Liver (tissue), 9 donors: Measurements from ENCODE around the gene TMEM131. TPM values are rescaled to one million over a fixed set of nuclear protein-coding genes. Genes with fewer than 3 reads are reported as not detected.
"Not testable (repeated sequence)": the region's sequence is repeated elsewhere in the genome, so short reads cannot be mapped to it uniquely, and the experiment has no call there.

Experiments used
- DNase-seq: peaks from one replicate; pipeline ENCODE4 v3.0.0-alpha.2; 2017; ENCODE audit warnings: low spot score
- H3K27ac ChIP-seq, 2 donors: one replicate each; pipeline ENCODE4 v1.7.0; 2013; ENCODE audit warnings: inconsistent platforms in 2 of 2, low read length in 2 of 2, control low read depth in 1 of 2, low read depth in 1 of 2, mild to moderate bottlenecking in 1 of 2
- H3K27me3 ChIP-seq, 4 donors: one replicate each; pipeline versions ENCODE4 v1.6.1 to v1.7.0; 2013; ENCODE audit warnings: low read length in 3 of 4, inconsistent platforms in 1 of 4, mild to moderate bottlenecking in 1 of 4, moderate library complexity in 1 of 4; ENCODE audit not compliant: control insufficient read depth in 4 of 4, insufficient read depth in 4 of 4
- H3K36me3 ChIP-seq, 4 donors: one replicate each; pipeline versions ENCODE4 v1.6.1 to v1.7.0; 2013; ENCODE audit warnings: low read length in 3 of 4, mild to moderate bottlenecking in 3 of 4, low read depth in 1 of 4, moderate library complexity in 1 of 4; ENCODE audit not compliant: control insufficient read depth in 4 of 4, insufficient read depth in 3 of 4
- H3K4me1 ChIP-seq, 4 donors: one replicate each; pipeline versions ENCODE4 v1.6.1 to v1.7.0; 2013; ENCODE audit warnings: low read length in 3 of 4, mild to moderate bottlenecking in 3 of 4, moderate library complexity in 1 of 4; ENCODE audit not compliant: control insufficient read depth in 4 of 4, insufficient read depth in 4 of 4
- H3K4me3 ChIP-seq, 3 donors: one replicate each; pipeline versions ENCODE4 v1.6.1 to v1.7.0; 2013; ENCODE audit warnings: low read length in 3 of 3, control low read depth in 1 of 3, low read depth in 1 of 3, mild to moderate bottlenecking in 1 of 3
- H3K9ac ChIP-seq, 2 donors: one replicate each; pipeline ENCODE4 v1.7.0; 2013; ENCODE audit warnings: low read length in 2 of 2, mild to moderate bottlenecking in 2 of 2, moderate library complexity in 2 of 2, control low read depth in 1 of 2, low read depth in 1 of 2
- H3K9me3 ChIP-seq, 4 donors: one replicate each; pipeline versions ENCODE4 v1.6.1 to v1.7.0; 2013; ENCODE audit warnings: low read length in 3 of 4; ENCODE audit not compliant: control insufficient read depth in 4 of 4
- EGR1 ChIP-seq, 2 donors: IDR thresholded peaks; 2 replicates each; pipeline ENCODE4 v1.6.1; 2016 to 2018; ENCODE audit warnings: antibody characterized with exemption in 2 of 2, low read depth in 2 of 2
- FOXA1 ChIP-seq: IDR thresholded peaks from 2 replicates; pipeline ENCODE4 v1.6.1; 2016; ENCODE audit warnings: antibody characterized with exemption
- GABPA ChIP-seq, 2 donors: IDR thresholded peaks in 1 of 2; conservative IDR thresholded peaks in 1 of 2; 2 replicates each; pipeline ENCODE4 v1.6.1; 2016; ENCODE audit warnings: antibody characterized with exemption in 2 of 2, mild to moderate bottlenecking in 1 of 2, moderate library complexity in 1 of 2
- HNF4A ChIP-seq, 2 donors: conservative IDR thresholded peaks; 2 replicates each; pipeline ENCODE4 v1.6.1; 2016; ENCODE audit warnings: antibody characterized with exemption in 2 of 2, mild to moderate bottlenecking in 2 of 2
- JUND ChIP-seq, 2 donors: IDR thresholded peaks; 2 replicates each; pipeline ENCODE4 v1.6.1; 2016; ENCODE audit warnings: antibody characterized with exemption in 2 of 2
- MAX ChIP-seq: IDR thresholded peaks from 2 replicates; pipeline ENCODE4 v1.6.1; 2016; ENCODE audit warnings: antibody characterized with exemption
- RAD21 ChIP-seq, 2 donors: IDR thresholded peaks; 2 replicates each; pipeline ENCODE4 v1.6.1; 2016; ENCODE audit warnings: antibody characterized with exemption in 2 of 2, mild to moderate bottlenecking in 2 of 2
- REST ChIP-seq: IDR thresholded peaks from 2 replicates; pipeline ENCODE4 v1.6.1; 2016; ENCODE audit warnings: antibody characterized with exemption, mild to moderate bottlenecking
- SP1 ChIP-seq: IDR thresholded peaks from 2 replicates; pipeline ENCODE4 v1.6.1; 2018; ENCODE audit warnings: antibody characterized with exemption, mild to moderate bottlenecking
- YY1 ChIP-seq: IDR thresholded peaks from 2 replicates; pipeline ENCODE4 v1.6.1; 2016; ENCODE audit warnings: antibody characterized with exemption, mild to moderate bottlenecking
- ZBTB33 ChIP-seq: IDR thresholded peaks from 2 replicates; pipeline ENCODE4 v1.6.1; 2016; ENCODE audit warnings: antibody characterized with exemption
- WGBS: extraction: QIAGEN DNeasy Blood & Tissue Kit; methylation state at CpG from one replicate; pipeline ENCODE4 v1.1.7; 2013; 5-methylcytosine and 5-hydroxymethylcytosine counted together
- polyA plus RNA-seq, 2 donors: library from polyadenylated mRNA; stranded (reverse) in 1 of 2; unstranded in 1 of 2; fragments of 200-250 nt in 1 of 2; fragments of >200 nt in 1 of 2; fragmentation: Nextera tagmentation in 1 of 2; extraction: Ambion mirVana in 1 of 2; gene quantifications; one replicate each; pipeline versions ENCODE4 v1.2.1 to v1.2.3, GENCODE V29; 2013 to 2015
- total RNA-seq, 2 donors: library from RNA; depleted of rRNA; stranded (reverse); fragments of >200 nt; gene quantifications; one replicate each; pipeline ENCODE4 v1.2.3, GENCODE V29; 2014
- donor health status: healthy.
- donor health status: healthy.
- donor health status: healthy.
- donor health status: healthy.
- donor health status: healthy.

The TMEM131 gene
- total and polyA plus RNA-seq, 4 donors: 6.1 to 22.8 (median 11.2) TPM

GRCh38 chr2:97849881-97850528, 145.7 kb downstream of the TMEM131 start:
- Histone ChIP-seq H3K27ac (no peak overlapping the region), H3K27me3 (no peaks in the 10 kb centered on the region), H3K4me3 (no peak overlapping the region), H3K4me1 (peaks cover 0 to 10% (median 2%) of the 10 kb centered on the region in 4 donors), H3K36me3 (no peaks in the 10 kb centered on the region), H3K9ac (no peak overlapping the region), H3K9me3 (no peaks in the 10 kb centered on the region)
- TF ChIP-seq JUND (IDR thresholded peaks at IDR 0.05) (no peak), YY1 (no peak), EGR1 (IDR thresholded peaks at IDR 0.05; ENCODE audit: low read depth in 2 of 2) (no peak), MAX (no peak), FOXA1 (no peak), HNF4A (conservative IDR thresholded peaks at IDR 0.05) (no peak), REST (no peak), GABPA (IDR thresholded peaks at IDR 0.05 in 1 of 2, conservative IDR thresholded peaks at IDR 0.05 in 1 of 2) (no peak), ZBTB33 (no peak)
- WGBS: 95% methylated on average over 3 of the region's 3 CpGs
- DNase-seq: no peak

- no peak for DNase-seq
- no peak overlapping the region for H3K9ac ChIP-seq
- no peaks in the 10 kb centered on the region for H3K36me3 ChIP-seq
- TF ChIP-seq SP1 (no peak), RAD21 (IDR thresholded peaks at IDR 0.05) (no peak), ZBTB33 (no peak)
- peaks cover 2 to 14% (median 3%) of the 10 kb centered on the region in 4 donors for H3K4me1 ChIP-seq
- no peaks in the 10 kb centered on the region for H3K27me3 ChIP-seq
- H3K4me3 ChIP-seq: no peak overlapping the region
- no peaks in the 10 kb centered on the region for H3K9me3 ChIP-seq
- 97% methylated on average over 1 of the region's 1 CpG for WGBS
- H3K27ac ChIP-seq: no peak overlapping the region
These were observed 147.4 kb downstream of the TMEM131 start for GRCh38 chr2:97848306-97848705.

- H3K4me1 ChIP-seq: peaks cover 2 to 14% (median 3%) of the 10 kb centered on the region in 4 donors
- not testable (repeated sequence) for H3K4me3 ChIP-seq, H3K27me3 ChIP-seq, H3K36me3 ChIP-seq, H3K27ac ChIP-seq, H3K9me3 ChIP-seq, DNase-seq, H3K9ac ChIP-seq
- WGBS: 95% methylated on average over 12 of the region's 12 CpGs
These were observed 149.0 kb downstream of the TMEM131 start for GRCh38 chr2:97846716-97847115.
